ENCODE results near the gene PPT1. TPM values are rescaled to one million over a fixed set of nuclear protein-coding genes. Genes with fewer than 3 reads are reported as not detected.

Gene PPT1
- total RNA-seq, 1 donor from 2014 or later, result 110 TPM

DNA sequence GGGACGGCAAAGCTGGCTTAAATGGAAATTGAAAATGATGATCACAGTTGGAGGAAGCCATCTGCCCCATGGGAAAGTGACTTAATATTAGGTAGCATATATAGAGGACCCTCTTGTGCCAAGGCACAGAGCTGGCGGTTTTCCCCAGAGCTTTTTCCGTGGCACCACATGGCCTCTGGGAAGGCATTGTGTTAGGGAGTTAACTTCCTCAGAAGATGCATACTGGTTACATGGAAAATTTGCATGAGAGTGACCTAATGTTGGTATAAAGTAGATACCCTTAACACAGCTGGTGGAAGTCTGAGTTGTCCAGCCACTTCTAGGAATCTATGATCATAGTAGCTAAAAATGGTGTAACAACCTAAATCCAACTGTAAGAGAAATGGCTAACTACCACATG lies 29.2 kb downstream of the PPT1 start:
- Mint-ChIP-seq H3K4me1 (no peaks in the 10 kb centered on the region), H3K36me3 (peaks cover 44% of the 10 kb centered on the region), H3K27ac (no peak overlapping the region), H3K4me3 (no peak overlapping the region), H3K9me3 (no peaks in the 10 kb centered on the region), H3K27me3 (ENCODE audit: insufficient read depth, low read depth) (no peaks in the 10 kb centered on the region)
- Histone ChIP-seq H3K79me2 (ENCODE audit: low read depth) (no peaks in the 10 kb centered on the region), H2AFZ (replicated peaks) (no peak overlapping the region), H3K27me3 (no peaks in the 10 kb centered on the region), H3K27ac (no peak overlapping the region), H3K4me3 (no peak overlapping the region), H3K4me2 (no peak overlapping the region), H3F3A (ENCODE audit: low read depth) (no peaks in the 10 kb centered on the region), H4K20me1 (ENCODE audit: low read depth) (no peaks in the 10 kb centered on the region), H3K9me3 (ENCODE audit: low read depth) (no peaks in the 10 kb centered on the region), H3K4me1 (no peaks in the 10 kb centered on the region), H3K36me3 (peaks cover 6% of the 10 kb centered on the region), H3K9ac (no peak overlapping the region)
- TF ChIP-seq EZH2 (IDR thresholded peaks at IDR 0.05), result no peak
- TF ChIP-seq EZH2phosphoT487 (IDR thresholded peaks at IDR 0.05), result no peak
- TF ChIP-seq, protein P1, sequence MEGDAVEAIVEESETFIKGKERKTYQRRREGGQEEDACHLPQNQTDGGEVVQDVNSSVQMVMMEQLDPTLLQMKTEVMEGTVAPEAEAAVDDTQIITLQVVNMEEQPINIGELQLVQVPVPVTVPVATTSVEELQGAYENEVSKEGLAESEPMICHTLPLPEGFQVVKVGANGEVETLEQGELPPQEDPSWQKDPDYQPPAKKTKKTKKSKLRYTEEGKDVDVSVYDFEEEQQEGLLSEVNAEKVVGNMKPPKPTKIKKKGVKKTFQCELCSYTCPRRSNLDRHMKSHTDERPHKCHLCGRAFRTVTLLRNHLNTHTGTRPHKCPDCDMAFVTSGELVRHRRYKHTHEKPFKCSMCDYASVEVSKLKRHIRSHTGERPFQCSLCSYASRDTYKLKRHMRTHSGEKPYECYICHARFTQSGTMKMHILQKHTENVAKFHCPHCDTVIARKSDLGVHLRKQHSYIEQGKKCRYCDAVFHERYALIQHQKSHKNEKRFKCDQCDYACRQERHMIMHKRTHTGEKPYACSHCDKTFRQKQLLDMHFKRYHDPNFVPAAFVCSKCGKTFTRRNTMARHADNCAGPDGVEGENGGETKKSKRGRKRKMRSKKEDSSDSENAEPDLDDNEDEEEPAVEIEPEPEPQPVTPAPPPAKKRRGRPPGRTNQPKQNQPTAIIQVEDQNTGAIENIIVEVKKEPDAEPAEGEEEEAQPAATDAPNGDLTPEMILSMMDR (IDR thresholded peaks at IDR 0.05), result no peak
- DNase-seq (ENCODE audit: low spot score), result no peak

- H3K4me1 ChIP-seq, result no peaks in the 10 kb centered on the region
- H3K4me3 ChIP-seq, result no peak overlapping the region
- no peaks in the 10 kb centered on the region for H3K9me3 Mint-ChIP-seq
- no peaks in the 10 kb centered on the region for H3K27me3 ChIP-seq
- peaks cover 40% of the 10 kb centered on the region for H3K36me3 Mint-ChIP-seq
- DNase-seq (ENCODE audit: low spot score), result no peak
- H3K27me3 Mint-ChIP-seq (ENCODE audit: insufficient read depth, low read depth), result no peaks in the 10 kb centered on the region
- H3K9me3 ChIP-seq (ENCODE audit: low read depth), result no peaks in the 10 kb centered on the region
- no peak overlapping the region for H3K4me3 Mint-ChIP-seq
- no peaks in the 10 kb centered on the region for H4K20me1 ChIP-seq (ENCODE audit: low read depth)
- H2AFZ ChIP-seq (replicated peaks), result no peak overlapping the region
- H3K27ac Mint-ChIP-seq, result no peak overlapping the region
- H3K79me2 ChIP-seq (ENCODE audit: low read depth), result no peaks in the 10 kb centered on the region
- H3F3A ChIP-seq (ENCODE audit: low read depth), result no peaks in the 10 kb centered on the region
- H3K4me1 Mint-ChIP-seq, result no peaks in the 10 kb centered on the region
- no peak overlapping the region for H3K27ac ChIP-seq
- no peak overlapping the region for H3K9ac ChIP-seq
- no peak overlapping the region for H3K4me2 ChIP-seq
- TF ChIP-seq EZH2 (IDR thresholded peaks at IDR 0.05) (no peak), EZH2phosphoT487 (IDR thresholded peaks at IDR 0.05) (no peak)
- TF ChIP-seq, protein P1 (IDR thresholded peaks at IDR 0.05), result no peak
- H3K36me3 ChIP-seq, result peaks cover 6% of the 10 kb centered on the region
Observed at GRCh38 chr1:40067023-40067422, 30.0 kb downstream of the PPT1 start.

DNA sequence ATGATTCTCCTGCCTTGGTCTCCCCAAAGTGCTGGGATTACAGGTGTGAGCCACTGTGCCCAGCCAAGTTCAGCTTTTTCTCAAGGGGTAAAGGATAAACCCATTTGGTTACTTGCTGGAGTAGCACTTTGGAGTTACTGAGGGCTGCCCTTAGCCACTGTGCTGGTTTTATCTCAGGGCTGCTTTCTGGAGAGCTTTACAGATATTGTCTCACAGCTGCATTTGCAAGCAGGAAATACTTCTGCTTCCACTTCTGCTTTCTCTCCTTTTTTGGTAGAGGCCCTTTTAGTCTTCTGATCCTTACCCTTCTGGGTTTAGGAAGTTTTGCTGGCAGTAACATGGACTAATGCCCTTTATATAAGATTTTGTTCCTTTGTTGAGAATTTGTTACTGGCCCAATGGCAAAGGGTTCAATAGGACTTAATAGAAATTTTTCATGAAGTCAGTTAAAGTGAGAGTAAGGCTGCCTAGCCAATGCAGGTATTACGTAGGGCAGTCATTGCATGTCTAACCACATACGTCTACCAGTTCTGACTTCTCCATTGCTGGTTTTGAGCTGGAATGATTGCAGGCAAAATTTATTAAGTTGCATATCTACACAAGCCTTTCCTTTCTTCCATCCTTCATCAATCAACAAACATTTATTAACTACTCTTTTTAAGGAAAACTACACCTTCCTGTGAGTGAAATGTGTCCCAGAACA lies 32.1 kb downstream of the PPT1 start:
- Histone ChIP-seq H3K27ac (no peak overlapping the region), H2AFZ (replicated peaks) (no peak overlapping the region), H3K9me3 (ENCODE audit: low read depth) (no peaks in the 10 kb centered on the region), H3K27me3 (no peaks in the 10 kb centered on the region), H4K20me1 (ENCODE audit: low read depth) (no peaks in the 10 kb centered on the region), H3K79me2 (ENCODE audit: low read depth) (no peaks in the 10 kb centered on the region), H3K4me3 (no peak overlapping the region), H3F3A (ENCODE audit: low read depth) (no peaks in the 10 kb centered on the region), H3K9ac (no peak overlapping the region), H3K4me1 (no peaks in the 10 kb centered on the region), H3K36me3 (peaks cover 15% of the 10 kb centered on the region), H3K4me2 (no peak overlapping the region)
- TF ChIP-seq EZH2 (IDR thresholded peaks at IDR 0.05) (no peak), EZH2phosphoT487 (IDR thresholded peaks at IDR 0.05) (no peak)
- TF ChIP-seq, protein P1 (IDR thresholded peaks at IDR 0.05), result no peak
- Mint-ChIP-seq H3K27me3 (ENCODE audit: insufficient read depth, low read depth) (no peaks in the 10 kb centered on the region), H3K9me3 (no peaks in the 10 kb centered on the region), H3K4me1 (no peaks in the 10 kb centered on the region), H3K27ac (no peak overlapping the region), H3K4me3 (no peak overlapping the region), H3K36me3 (peaks cover 37% of the 10 kb centered on the region)
- no peak for DNase-seq (ENCODE audit: low spot score)

Data from neural progenitor cell (in vitro differentiated cells).